ENCODE measurements around the gene KMT2C.
"Not testable (repeated sequence)": the region's sequence is repeated elsewhere in the genome, so short reads cannot be mapped to it uniquely, and the experiment has no call there.

Gene KMT2C

GRCh38 chr7:152299542-152300143 lies 136.2 kb downstream of the KMT2C start:
- DNase-seq, result not testable (repeated sequence)

- no peak for DNase-seq
These were observed 142.9 kb downstream of the KMT2C start for GRCh38 chr7:152292897-152293296.

DNA sequence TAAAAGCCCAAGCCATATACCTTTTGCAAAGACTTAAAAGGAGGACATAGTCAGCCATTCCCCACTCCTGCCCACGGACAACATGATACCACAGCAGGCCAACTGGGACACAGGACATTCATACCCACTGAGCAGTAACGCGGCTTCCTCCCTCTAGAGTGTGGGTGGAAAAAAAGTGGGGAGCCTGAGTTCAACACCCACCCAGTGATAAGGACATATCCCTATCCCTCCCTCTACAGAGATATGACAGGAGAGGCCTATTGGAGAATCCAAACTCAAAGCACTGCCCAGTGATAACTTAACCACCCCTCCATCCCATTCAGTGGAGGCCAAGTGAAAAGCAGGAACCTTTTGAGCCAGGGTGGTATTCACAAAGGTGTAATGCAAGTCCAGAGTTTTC lies 148.8 kb downstream of the KMT2C start:
- not testable (repeated sequence) for DNase-seq

DNA sequence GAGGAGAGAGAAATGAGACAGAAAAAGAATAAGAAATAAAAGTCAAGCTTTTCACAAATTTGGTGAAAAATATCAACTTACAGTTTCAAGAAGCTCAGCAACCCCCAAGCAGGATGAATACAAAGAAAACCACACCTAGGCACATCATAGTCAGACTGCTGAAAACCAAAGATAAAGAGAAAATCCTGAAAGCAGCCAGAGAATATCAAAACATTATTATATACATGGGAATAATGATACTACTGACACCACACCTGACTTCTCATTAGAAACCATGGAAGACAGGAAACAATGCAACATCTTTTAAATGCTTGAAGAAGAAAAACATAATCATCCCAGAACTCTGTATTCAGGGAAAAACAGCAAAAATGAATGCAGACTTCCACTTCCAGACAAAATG lies 149.6 kb downstream of the KMT2C start:
- DNase-seq, result not testable (repeated sequence)

DNA sequence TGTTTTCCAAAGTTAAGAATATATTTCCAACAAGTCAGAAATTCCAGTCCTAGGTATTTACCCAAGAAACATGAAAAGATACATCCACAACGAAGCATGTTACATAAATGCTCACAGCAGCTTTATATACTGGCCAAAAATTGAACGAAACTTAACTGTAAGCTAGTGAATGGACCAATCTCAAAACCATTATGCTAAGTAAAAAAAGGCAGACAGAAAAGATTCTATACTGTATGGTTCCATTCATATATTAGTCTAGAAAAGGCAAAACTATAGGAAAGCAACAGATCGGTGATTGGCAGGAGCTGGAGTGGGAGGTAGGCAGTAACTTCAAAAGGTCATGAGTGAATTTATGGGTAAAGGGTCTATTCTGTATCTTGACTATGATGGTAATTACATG lies 150.8 kb downstream of the KMT2C start:
- DNase-seq, result not testable (repeated sequence)

GRCh38 chr7:152277687-152278086 lies 158.1 kb downstream of the KMT2C start:
- DNase-seq, result not testable (repeated sequence)

GRCh38 chr7:152270427-152270826 lies 165.4 kb downstream of the KMT2C start:
- DNase-seq, result not testable (repeated sequence)

GRCh38 chr7:152266859-152267258 lies 168.9 kb downstream of the KMT2C start:
- DNase-seq, result not testable (repeated sequence)

DNA sequence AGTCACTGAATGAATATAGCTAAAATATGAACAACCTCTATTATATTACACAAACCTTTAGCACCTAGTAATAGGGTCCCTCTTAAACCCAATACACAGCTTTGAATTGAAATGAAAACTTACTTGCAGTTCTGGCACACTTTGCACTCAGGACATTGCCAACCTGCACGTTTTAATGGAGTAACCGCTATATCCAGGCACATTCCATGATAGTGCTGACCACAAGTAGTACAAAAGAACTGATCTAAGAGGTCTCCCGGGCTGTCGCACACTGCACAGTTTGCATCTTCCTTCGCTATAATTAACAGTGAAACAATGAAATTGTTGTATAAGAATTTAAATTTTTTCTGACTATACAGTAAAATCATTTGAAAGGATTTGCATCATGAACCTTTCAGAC lies 170.9 kb downstream of the KMT2C start:
- DNase-seq, result not testable (repeated sequence)

DNA sequence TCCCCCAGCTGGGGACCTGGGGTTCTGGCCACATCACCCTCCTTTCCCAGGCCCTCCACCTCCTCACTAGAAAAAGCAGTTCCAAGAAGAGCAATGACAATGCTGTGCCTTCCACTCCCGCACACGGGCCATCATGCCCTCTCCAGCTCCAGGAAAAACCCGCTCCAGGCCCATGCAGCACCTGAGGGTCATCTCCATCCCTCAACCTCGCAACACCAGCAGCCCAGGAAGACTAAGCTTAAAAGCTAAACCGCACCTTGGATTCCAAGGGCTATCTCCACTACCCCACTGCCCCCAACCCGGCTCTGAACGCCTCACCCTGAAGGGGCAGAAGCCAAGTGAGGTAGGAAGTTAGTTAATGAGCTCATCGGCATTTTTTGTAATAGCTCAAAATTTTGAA lies 173.7 kb downstream of the KMT2C start:
- DNase-seq, result not testable (repeated sequence)

GRCh38 chr7:152259645-152260044 lies 176.2 kb downstream of the KMT2C start:
- not testable (repeated sequence) for DNase-seq

DNA sequence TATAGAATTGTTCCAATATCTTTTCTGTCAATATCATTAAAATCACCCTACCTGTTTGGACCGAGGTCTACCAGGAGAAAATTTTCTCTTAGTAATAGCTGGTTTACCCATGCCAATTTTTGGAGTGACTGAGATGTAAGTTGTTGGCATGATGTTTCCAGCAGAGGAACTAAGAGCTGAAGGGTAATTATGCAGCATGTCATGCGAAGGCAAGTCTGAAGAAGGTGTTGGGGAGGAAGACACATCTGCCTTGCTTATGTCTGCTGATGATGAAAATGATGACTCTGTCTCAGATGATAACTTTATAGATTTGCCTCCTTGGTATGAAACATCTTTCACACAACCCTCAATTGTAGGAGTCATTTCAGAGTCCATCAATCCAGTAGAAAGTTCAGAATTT lies 188.0 kb downstream of the KMT2C start:
- not testable (repeated sequence) for DNase-seq

GRCh38 chr7:152245417-152245816 lies 190.4 kb downstream of the KMT2C start:
- DNase-seq, result not testable (repeated sequence)

- not testable (repeated sequence) for DNase-seq
These were observed 192.3 kb downstream of the KMT2C start for GRCh38 chr7:152243464-152243863.

- DNase-seq, result not testable (repeated sequence)
These were observed 194.5 kb downstream of the KMT2C start for GRCh38 chr7:152241301-152241700.

DNA sequence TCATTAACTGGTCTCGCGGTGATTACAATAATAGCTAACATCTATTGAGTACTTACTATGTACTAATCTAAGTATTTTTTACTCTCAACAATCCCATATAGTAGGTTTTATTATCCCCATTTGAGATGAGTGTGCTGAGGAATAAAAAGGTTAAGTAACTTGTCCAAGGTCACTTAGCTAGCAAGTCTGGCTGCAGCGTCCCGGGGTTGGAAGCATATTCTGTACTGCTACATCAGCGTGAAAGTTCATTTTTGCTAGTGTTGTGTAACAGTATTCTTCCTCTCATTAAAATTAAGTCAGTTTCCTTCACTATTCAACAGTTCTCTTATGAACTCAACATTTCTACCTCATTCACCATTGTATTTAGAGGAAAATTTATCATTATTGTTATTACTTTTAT lies 199.5 kb downstream of the KMT2C start:
- not testable (repeated sequence) for DNase-seq

DNA sequence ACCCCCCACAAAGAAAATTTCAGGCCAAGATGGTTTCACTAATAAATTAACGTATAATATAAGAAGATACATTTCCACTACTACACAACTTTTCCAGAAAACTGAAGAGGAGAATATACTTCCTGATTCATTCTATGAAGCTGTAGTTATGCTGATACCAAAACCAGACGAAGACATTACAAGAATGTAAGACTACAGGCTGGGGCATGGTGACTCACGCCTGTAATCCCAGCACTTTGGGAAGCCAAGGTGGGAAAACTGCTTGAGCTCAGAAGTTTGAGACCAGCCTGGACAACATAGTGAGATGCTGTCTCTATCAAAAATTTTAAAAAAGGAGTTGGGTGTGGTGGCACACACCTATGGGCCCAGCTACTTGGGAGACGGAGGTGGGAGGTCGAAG lies 201.4 kb downstream of the KMT2C start:
- DNase-seq, result not testable (repeated sequence)

- DNase-seq, result no peak
These were observed 204.7 kb downstream of the KMT2C start for GRCh38 chr7:152231089-152231488.

DNA sequence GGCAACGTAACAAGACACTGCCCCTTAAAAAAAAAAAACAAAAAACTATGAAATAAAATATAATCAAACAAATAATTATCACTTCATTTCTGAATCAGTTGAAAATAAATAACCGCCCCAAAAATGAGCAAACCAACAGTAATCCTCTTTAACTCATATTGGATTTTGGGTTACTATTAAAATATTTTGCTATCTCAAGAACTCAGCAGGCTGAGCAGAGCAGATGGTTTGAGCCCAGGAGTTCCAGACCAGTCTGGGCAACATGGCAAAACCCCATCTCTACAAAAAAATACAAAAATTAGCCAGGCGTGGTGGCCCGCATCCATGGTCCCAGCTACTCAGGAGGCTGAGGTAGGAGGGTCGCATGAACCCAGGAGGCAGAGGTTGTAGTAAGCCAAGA lies 216.2 kb downstream of the KMT2C start:
- DNase-seq, result not testable (repeated sequence)

DNA sequence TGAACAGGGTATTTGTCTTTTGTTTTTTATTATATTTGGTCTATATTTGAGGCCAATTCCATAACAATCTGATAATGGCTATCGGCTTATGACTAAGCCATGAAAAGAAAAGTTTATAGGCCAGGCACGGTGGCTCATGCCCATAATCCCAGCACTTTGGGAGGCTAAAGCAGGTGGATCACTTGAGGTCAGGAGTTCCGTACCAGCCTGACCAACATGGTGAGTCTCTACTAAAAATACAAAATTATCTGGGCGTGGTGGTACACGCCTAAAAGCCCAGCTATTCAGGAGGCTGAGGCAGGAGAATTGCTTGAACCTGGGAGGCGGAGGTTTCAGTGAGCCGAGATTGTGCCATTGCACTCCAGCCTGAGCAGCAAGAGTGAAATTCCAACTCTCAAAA lies 227.0 kb downstream of the KMT2C start:
- not testable (repeated sequence) for DNase-seq

DNA sequence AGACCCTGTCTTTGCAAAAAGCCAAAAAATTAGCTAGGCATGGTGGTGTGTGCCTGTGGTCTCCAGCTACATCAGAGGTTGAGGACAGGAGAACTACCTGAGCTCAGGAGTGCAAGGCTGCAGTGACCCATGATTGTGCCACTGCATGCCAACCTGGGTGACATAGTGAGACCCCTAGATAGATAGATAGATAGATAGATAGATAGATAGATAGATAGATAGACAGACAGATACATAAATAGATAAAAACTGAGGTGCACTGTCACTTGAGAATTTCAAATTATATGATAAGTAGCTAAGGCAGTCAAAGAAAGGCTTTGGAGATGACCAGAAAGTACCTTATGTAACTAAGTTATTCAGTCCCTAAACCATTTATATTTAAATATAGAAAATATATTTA lies 231.4 kb downstream of the KMT2C start:
- not testable (repeated sequence) for DNase-seq

DNA sequence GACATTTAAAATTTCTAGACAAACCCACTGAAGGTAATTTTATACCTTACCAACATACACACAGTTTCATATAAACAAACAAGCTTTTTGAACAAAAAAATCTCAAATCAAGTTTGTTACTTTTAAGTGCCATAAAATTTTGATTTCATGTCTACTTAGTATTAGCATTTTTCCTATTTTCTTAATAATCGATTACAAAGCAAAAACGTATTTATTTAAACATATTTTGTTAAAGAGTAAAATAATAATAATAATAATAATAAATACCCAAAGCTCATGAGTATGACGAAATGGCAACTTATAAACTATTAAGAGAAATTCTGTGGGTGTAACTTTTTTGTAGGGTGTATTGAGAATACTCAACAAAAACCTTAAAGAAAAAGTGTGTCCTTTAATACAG lies 232.7 kb downstream of the KMT2C start:
- DNase-seq, result no peak

- no peak for DNase-seq
These were observed 233.7 kb downstream of the KMT2C start for GRCh38 chr7:152202056-152202455.

GRCh38 chr7:152200395-152200794 lies 235.4 kb downstream of the KMT2C start:
- no peak for DNase-seq

DNA sequence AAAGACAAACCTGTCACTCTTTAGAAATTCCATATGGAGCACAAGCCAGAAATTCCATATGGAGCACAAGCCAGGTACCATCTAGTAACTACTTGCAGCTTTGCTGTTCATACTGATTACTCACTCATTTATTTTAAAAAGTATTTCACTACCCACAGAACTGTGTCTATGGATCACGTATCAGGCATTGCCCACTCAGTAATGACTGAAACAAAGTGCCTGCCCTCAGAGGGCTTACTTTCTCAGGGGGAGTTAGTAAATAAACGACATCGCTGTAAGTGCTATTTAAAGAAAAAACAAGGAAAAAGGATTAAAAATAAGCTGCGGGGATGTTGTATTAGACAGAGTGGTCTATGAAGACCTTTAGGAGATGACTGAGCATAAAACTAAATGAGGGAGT lies 239.4 kb downstream of the KMT2C start:
- no peak for DNase-seq
